Measurements from ENCODE around the gene GRK6.

The GRK6 gene

DNA sequence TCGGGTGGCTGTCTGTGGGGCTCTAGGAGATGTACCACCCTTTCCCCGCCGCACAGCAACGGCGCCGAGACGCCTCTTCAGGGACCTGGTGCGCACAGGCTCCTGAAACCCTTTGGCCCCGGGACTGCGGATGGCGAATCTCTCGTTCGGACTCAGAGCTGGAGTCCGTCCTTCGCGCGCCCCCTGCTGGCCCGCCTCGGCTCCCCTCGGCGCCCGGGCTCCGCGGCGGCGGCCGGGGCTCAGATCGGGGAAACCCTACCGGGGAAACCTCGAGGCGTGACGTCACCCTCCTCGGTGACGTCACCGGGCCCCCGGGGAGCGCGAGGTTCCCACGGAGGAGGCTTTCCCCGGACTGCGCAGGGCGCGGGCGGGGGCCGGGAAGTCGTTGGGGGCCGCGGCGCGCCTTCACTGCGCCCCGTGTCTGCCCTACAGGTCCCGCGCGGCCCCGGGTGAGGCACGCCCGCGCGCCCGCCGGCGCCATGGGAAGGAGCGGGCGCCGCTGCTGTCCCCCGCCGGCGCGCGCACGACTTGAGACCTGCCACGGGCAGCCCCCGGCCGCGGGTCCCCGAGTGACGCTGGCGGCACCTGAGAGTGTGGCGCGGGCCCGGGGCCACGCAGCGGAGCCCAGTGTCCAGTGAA, 28.0 kb downstream of the GRK6 start:
- DNase-seq (ENCODE audit: low spot score): peak; percentile 94

DNA sequence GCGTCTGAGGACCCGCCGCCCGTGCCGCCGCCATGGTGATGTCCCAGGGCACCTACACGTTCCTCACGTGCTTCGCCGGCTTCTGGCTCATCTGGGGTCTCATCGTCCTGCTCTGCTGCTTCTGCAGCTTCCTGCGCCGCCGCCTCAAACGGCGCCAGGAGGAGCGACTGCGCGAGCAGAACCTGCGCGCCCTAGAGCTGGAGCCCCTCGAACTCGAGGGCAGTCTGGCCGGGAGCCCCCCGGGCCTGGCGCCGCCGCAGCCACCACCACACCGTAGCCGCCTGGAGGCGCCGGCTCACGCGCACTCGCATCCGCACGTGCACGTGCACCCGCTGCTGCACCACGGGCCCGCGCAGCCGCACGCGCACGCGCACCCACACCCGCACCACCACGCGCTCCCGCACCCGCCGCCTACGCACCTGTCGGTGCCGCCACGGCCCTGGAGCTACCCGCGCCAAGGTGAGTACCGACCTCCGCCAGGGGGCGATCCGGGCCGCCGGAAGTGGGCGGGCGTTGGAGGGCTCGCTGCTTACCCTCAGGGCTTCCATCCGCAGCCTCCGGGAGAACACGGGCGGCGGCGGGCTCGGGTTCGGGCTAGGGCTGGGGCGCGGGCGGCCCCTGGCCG, 28.7 kb downstream of the GRK6 start:
- peak; percentile 95 for DNase-seq (ENCODE audit: low spot score)

DNA sequence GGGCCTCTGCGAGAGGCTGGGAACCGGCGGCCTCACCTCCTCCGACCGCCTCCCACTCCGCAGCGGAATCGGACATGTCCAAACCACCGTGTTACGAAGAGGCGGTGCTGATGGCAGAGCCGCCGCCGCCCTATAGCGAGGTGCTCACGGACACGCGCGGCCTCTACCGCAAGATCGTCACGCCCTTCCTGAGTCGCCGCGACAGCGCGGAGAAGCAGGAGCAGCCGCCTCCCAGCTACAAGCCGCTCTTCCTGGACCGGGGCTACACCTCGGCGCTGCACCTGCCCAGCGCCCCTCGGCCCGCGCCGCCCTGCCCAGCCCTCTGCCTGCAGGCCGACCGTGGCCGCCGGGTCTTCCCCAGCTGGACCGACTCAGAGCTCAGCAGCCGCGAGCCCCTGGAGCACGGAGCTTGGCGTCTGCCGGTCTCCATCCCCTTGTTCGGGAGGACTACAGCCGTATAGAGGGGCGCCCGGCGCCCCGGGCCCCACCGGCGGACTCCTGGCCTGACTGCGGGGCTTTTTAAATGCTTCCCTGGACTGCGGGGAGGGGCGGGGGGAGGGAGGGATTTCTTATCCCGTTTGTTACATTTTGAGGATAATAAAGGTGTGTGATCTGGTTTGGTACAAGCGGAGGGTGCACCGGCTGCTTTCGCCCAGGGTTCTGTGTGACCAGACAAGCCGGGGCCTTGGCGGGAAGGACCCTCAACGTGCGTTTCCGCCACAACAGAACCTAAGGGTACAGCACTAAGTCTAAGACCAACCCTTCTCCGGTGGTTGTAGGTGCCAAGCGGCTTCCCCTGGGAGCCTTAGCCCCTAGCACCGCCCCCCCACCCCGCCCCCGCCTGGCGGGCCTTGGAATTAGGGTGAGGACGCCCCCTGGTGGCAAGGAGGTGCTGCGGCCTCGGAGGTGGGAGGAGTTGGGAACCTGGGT, 29.4 kb downstream of the GRK6 start:
- peak; percentile 96 for DNase-seq (ENCODE audit: low spot score)

DNA sequence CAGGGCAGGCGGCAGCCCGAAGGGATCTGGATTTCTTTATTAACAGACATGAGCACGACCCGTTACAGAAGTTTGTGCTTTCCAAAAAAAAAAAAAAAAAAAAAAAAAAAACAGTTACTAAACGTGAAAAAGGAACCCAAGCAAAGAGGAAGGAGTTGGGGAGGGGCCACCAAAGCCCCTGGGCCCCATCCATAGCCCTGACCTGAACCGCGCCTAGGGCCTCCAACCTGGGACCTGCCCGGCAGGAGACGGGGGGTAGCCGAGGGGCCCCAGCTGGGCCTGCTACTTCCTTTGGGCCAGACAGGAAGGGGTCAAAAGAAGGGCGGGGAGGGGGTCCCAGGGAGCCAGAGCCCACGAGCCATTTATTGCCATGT, 30.1 kb downstream of the GRK6 start:
- DNase-seq (ENCODE audit: low spot score): no peak

DNA sequence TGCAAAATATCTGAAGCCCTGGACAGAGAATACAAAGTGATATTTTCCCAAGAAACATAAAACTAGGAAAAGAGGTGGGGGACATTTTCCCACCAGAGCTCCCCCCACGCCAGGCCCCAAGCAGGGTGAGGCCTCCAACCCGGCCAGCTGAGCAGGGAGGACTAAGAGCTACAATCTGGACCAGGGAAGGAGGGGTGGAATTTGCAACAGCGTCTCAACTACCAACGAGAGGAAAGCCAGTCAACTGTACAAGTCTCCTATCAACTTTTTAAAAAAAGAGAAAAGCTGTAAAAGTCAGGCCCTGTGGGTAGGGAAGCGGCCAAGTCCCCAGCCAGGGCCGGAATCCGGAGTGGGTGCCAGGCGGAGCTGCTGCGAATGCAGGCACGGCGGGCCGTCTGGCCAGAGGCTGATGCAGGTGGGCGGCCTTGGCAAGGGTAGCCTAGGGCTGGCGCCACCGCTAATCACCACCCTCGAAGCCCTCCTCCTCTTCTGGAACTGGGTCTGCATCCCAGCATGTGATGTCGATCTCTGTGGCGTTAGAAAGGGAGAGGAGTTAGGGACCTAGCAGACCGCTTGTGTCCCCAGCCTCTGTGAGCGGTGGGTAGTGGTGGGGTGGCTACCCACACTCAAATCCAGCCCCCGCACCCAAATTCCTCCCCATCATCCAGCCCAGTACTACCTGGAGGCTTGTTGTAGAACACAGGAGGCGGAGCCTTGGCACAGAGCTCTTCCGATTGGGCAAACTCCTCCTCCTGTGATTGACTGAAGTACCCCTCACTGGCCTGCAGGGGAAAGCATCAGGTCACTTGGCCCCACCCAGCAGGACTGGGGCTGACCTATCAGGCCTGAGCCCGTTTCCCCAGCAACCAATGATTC, 30.7 kb downstream of the GRK6 start:
- DNase-seq (ENCODE audit: low spot score): peak; percentile 85

DNA sequence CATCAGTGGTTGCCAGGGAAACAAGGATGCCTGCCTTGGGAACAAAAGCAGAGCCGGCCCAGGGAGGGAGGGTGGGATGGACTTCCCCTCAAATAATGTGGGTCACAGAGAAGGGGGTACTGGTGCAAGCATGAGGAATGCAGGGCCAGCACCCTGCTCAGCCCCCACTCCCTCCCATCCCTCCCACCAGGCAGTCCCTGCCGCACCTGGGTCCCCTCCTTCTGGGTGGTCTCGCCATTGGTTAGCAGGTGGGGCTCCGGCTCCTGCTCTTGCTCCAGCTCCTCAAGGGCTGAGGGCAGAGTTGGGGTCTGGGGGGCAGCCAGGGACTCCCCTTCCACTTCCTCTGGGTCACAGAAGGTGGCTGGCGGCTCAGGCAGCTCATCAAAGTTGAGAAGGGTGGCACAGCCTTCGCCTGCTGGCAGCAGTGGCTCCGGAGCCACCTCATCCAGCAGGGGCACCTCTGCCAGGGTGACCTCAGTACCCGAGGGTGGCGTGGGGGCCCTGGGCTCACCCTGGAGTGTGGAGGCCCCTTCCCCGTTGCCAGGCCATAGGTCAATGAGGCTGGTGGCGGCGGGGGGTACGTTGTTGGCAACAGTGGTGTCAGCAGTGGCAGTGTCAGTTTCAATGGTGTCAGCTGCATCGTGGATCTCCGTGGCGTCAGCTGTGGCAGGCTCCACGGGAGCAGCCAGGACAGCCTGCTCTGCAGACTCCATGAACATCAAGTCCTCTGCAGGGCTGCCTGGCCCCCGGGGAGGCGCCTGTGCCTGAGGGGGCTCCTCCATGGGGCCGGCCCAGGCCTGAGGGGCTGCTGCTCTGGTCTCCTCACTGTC, 31.6 kb downstream of the GRK6 start:
- DNase-seq (ENCODE audit: low spot score): no peak

DNA sequence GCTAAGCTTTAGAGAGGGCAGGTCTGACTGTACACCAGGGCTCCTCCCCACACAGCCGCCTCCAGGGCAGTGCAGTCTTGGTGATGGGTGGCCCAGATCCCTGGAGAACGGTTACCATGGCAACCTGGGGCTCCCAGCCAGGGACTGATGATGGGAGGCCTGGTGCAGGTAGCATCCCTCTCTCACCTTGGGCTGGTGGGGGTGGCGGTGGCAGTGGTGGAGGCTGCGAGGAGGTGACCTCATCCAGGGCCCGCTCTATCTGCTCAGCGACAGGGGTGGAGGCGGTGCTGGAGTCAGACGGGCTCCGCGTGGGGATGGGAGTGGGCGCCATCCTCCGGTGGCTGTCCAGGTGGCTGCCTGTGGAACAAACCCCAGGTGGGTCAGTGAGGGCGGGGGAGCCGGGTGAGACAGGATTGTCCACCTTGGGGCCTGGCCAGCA, 32.5 kb downstream of the GRK6 start:
- no peak for DNase-seq (ENCODE audit: low spot score)

DNA sequence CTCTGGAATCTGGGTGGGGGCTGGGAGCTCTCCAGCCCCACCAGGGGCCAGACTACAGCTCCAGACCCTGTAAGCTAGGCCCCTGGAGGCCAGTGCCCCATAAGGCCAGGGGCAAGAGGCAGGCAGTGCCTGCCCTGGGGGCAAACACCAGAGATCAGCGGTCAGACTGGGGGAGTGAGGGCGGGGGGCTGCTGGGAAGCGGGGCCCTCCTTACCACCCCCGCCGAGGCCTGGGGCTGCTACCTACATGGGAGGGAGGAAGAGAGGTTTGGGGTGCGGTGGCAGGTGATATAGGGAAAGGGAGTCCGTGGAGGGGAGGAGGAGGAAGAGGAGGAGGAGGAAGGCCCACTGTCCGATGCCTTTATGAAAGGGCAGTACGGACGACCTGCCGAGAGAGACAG, 32.9 kb downstream of the GRK6 start:
- no peak for DNase-seq (ENCODE audit: low spot score)

DNA sequence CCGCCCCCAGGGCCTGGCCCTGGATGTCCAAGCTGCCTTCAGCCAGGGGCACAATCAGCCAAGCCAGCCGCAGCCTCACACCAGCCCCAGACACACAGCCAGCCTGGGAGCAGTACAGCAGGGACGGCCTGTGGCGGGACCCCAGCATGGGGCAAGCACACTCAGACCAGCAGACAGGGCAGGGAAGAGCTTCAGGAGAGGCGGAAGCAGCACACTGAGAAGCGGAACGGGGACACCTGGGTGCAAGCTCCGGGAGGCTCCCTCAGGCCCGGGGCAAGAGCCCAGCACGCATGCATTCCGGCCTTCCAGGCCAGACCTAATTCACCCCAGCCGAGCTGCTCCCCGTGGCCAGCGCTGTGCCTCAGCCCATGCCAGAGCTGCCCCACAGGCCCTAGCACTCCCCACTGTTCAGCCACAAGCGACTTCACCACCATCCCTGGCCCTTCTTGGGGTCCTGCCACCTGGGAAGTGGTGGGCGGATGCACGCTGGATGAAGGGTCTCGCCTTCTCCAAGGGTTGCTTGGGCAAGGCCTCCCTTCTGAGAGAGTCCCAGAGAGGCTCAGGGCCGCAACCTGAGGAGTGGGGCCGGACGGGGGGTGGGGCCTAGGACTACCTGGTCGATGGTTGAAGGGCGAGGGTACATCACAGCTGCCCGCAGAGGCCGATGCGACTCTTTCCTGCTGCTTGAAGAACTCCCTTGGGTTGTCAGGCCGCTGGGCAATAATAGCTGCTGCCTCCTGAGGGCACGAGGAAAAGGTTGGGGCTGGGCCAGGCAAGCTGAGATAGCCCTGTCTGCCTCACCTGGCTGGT, 33.5 kb downstream of the GRK6 start:
- DNase-seq (ENCODE audit: low spot score): no peak

DNA sequence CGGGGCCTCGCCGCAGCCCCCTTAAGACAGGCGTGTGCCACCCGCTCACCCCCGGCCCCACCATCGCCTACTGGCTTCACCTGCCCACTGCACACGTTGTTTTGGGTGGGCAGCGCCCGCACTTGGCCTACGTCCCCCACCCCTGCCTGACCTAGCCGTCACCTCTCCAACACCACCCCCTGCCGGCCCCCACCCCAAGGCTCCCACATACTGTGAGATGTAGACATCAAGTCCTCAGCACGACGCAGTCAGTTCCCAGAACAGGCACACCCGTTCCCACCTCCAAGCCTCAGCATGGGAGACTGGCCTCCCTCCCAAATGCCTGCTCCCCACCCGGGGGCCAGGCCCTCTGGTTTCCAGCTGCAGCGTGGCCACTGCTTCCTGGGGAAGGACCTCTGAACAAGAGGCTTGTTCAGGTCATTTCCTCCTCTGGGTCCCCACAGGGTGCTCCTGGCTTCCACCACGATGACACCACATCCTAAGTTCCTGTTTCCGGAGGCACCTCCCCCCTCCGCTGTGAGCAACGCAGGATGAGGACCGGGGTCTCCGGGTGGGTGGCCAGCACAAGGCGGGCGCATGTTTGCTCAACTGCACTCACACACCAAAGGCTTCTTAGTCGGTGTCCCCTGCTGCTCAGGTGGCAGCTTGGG, 35.7 kb downstream of the GRK6 start:
- no peak for DNase-seq (ENCODE audit: low spot score)

DNA sequence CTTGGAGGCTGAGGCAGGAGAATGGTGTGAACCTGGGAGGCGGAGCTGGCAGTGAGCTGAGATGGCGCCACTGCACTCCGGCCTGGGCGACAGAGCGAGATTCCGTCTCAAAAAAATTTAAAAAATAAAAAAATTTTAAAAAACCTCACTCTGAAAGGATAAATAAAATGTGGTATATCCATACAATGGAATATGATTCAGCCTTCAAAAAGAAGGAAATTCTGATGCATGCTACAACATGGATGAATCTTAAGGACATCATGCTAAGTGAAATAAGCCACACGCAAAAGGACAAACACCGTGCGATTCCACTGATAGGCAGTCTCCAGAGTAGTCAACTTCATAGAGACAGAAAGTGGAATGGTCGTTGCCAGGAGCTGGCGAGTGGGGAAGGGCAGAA, 38.6 kb downstream of the GRK6 start:
- no peak for DNase-seq (ENCODE audit: low spot score)

DNA sequence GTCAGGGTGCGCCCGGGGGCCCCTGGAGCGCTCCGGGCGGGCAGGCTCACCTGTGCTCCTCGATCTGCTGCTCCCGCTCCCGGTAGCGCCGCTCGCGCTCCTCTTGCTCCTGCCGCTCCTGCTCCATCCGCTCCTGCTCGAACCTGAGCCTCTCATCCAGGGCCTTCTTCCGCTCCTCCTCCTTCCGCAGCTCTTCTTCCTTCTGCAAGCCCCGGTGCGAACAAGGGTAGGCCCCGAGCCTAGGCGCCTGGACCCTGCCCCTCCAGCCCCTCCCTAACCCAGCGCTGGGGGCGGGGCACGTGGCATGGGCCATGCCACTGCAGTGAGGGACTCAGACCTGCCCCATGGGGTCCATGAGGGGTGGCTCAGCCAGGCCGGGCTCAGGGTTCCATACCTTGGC, 40.4 kb downstream of the GRK6 start:
- no peak for DNase-seq (ENCODE audit: low spot score)

DNA sequence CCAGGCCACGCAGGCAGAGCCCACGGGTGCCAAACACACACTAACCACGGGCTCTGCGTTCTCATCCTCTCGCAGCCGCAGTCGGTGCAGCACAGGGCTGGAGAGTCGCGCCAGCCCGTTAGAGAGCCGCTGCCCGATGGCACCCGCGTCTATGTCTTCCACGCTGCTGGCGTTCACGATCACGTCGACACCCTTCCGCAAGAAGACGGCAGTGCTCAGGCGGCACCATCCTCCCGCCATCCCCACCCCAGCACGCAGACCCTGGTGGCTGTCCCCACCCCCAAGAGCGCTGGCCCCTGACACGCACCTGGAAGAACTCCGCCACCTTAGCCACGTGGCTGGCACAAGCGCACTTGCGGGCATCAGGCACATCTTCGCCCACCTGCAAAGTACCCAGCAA, 41.0 kb downstream of the GRK6 start:
- no peak for DNase-seq (ENCODE audit: low spot score)

DNA sequence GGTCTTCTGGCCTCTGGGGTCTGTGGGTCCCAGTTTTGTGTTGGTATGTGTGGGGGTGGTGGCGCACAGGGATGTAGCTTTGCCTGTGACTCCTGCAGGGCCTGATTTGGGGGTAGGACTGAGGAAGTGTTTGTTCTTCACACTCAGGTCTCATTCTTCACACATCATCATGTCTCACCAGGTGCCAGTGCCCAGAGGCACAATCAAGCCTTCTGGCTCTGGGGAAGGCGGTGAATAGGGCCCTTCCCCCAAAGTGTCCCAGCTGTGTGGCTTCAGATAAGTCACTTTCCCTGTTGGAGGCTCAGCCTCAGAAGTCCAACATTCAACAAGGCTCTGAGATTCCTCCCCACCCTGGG, 41.8 kb downstream of the GRK6 start:
- DNase-seq (ENCODE audit: low spot score): no peak

DNA sequence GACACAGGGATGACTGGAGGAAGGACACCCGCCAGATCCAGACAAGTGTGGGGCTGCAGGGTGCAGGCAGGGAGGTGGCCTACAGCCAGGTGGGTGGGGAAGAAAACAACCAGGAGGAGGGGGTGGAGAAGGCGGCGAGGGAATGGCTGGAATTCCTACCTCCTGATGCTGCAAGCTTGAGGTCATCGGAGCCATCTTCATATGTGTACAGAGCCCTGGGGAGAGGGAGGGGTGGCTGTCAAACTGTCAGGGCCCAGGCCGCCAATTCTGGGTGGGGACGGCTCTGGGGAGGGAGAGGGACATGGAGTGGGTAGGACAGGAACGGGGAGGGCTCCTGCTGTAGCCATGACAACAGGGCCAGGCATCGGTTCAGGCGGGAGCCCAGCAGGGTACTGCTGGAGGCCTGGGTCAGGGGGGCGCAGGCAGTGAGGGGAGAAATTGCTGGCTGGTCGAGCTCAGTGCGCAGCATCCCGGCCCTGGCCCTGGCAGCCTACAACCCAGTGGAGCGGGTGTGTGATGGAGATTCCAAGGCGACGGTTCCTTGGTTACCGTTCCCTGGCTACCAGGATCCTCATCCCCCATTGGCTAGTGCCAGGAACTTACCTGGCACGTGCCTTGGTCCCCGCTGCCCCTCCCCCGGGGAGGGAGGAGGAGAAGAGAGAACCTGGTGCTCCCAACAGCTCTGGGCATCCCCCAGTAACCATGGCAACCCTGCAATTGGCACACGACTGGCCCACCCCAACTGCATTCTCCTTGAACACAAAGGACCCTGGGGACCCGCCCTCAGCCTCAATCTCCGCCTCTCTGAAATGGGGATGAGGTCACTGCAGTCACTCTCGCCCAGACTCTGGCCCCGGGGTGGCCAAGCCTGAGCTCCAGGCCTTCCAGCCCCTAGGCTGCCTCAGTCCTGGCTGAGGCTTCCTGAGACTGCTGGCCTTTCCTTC, 42.5 kb downstream of the GRK6 start:
- no peak for DNase-seq (ENCODE audit: low spot score)

DNA sequence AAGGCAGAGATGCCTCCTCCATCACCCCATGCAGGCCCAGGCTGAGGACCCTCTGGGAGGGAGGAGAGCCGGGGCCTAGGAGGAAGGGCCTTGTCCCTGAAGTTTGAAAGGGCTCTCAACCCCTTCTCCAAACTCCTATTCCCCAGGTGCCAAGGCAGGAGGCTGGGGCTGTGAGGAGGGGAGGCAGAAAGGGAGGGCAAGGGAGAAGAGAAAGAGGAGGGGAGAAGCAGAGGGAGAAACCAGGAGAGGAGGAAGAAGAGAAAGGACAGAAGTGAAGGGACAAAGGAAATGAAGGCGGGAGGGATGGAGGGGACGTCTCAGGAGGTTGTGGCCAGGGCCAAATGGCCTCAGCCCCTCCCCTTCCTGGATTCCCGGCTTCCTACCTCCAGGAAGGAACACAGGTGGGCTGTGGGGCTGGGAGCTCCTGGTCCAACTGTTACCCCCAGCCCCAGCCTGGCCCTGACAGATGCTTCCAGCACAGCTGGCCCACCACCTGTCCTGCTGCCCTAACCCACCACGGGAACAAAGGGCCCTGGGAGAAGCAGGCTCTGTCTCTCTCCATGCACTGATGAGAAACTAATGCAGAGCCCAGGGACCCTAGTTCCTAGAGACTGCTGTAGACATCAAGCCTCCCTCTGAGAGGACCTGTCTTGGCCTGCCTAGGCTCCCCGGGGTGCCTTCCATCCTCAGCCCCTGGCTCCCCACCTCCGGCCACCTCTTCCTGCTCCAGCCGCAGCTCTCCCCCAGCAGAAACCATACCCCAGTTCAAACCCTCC, 43.5 kb downstream of the GRK6 start:
- no peak for DNase-seq (ENCODE audit: low spot score)

DNA sequence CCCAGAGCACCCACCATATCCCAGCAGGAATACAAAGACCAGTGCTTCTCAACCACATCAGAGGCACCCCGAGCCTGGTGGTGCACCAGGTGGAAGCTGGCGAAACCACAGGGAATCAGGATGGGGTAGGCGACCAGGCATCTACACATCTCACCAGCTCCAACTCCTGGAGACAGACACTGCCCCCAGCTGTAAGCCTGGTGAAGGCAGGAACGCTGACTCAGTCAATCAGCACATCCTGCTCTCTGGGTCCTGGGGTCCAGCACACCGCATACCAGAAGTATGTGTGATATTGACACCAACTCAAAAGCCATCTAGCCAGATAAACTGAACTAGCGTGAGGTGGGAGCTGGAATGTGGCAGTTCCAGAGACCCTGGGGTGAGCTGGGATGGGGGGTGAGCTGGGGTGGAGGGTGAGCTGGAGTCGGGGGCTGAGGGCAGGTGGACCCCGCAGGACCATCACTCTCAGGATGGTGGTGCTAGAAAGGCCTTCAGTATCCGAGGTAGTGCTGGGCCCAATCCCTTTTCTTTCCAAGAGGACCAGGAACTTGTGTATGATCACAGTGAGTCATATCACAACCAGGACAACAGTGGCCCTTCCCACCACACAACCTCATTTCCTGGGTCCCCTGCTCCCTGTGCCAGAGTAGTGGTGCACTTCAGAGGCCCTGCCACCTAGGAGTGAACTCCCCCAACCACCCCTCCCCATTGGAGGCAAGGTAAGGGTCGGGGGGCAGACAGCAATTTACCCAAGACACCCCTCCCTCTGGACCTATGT, 44.5 kb downstream of the GRK6 start:
- DNase-seq (ENCODE audit: low spot score): no peak
